Measurements from ENCODE around the gene FABP7. TPM values are rescaled to one million over a fixed set of nuclear protein-coding genes. Genes with fewer than 3 reads are reported as not detected.

FABP7 gene
- total RNA-seq, 4 donors from 2014 or later = 22.4 to 78.8 (median 43.2) TPM

- TF ChIP-seq POLR2A (IDR thresholded peaks at IDR 0.05) (no peak), CTCF (IDR thresholded peaks at IDR 0.05) (no peak)
- intact Hi-C loops (cut with DNase I; ENCODE audit: low total_unique reads) = no loop called here
- 40 to 52% methylated on average over 1 of the region's 1 CpG for whole genome bisulfite sequencing, 2 donors
- no peak overlapping the region for H3K4me3 ChIP-seq (ENCODE audit: low read depth, poor library complexity, severe bottlenecking)
- DNase-seq (ENCODE audit: low spot score in 2 of 2) = no peak
These were observed 30.7 kb downstream of the FABP7 start for GRCh38 chr6:122810189-122810588.

GRCh38 chr6:122817358-122817757 lies 37.8 kb downstream of the FABP7 start:
- no peak overlapping the region for H3K4me3 ChIP-seq (ENCODE audit: low read depth, poor library complexity, severe bottlenecking)
- no peak for TF ChIP-seq POLR2A (IDR thresholded peaks at IDR 0.05)
- intact Hi-C loops (cut with DNase I; ENCODE audit: low total_unique reads) = no loop called here
- WGBS, 2 donors = 71 to 85% methylated on average over 2 of the region's 2 CpGs
- DNase-seq (ENCODE audit: low spot score in 2 of 2) = no peak

- no peak overlapping the region for H3K4me3 ChIP-seq (ENCODE audit: low read depth, poor library complexity, severe bottlenecking)
- DNase-seq (ENCODE audit: low spot score in 2 of 2) = no peak
- intact Hi-C loops (cut with DNase I; ENCODE audit: low total_unique reads) = no loop called here
- no peak for TF ChIP-seq CTCF (IDR thresholded peaks at IDR 0.05)
- TF ChIP-seq POLR2A (IDR thresholded peaks at IDR 0.05) = no peak
- 45 to 52% methylated on average over 4 of the region's 4 CpGs for WGBS, 2 donors
These were observed 38.2 kb downstream of the FABP7 start for GRCh38 chr6:122817766-122818165.

- WGBS, 2 donors = 73 to 74% methylated on average over 2 of the region's 2 CpGs
- H3K4me3 ChIP-seq (ENCODE audit: low read depth, poor library complexity, severe bottlenecking) = no peak overlapping the region
- no peak for DNase-seq (ENCODE audit: low spot score in 2 of 2)
- intact Hi-C loops (cut with DNase I; ENCODE audit: low total_unique reads) = no loop called here
- no peak for TF ChIP-seq POLR2A (IDR thresholded peaks at IDR 0.05)
- no peak for TF ChIP-seq CTCF (IDR thresholded peaks at IDR 0.05)
These were observed 39.4 kb downstream of the FABP7 start for GRCh38 chr6:122818866-122819265.

GRCh38 chr6:122821095-122821494 lies 41.6 kb downstream of the FABP7 start:
- H3K4me3 ChIP-seq (ENCODE audit: low read depth, poor library complexity, severe bottlenecking) = no peak overlapping the region
- no peak for TF ChIP-seq POLR2A (IDR thresholded peaks at IDR 0.05)
- TF ChIP-seq CTCF (IDR thresholded peaks at IDR 0.05) = no peak
- no peak for DNase-seq (ENCODE audit: low spot score in 2 of 2)
- intact Hi-C loops (cut with DNase I; ENCODE audit: low total_unique reads) = no loop called here
- 52 to 59% methylated on average over 2 of the region's 2 CpGs for WGBS, 2 donors

- WGBS, 2 donors = 60 to 65% methylated on average over 5 of the region's 5 CpGs
- H3K4me3 ChIP-seq (ENCODE audit: low read depth, poor library complexity, severe bottlenecking) = no peak overlapping the region
- TF ChIP-seq POLR2A (IDR thresholded peaks at IDR 0.05) (no peak), CTCF (IDR thresholded peaks at IDR 0.05) (no peak)
- intact Hi-C loops (cut with DNase I; ENCODE audit: low total_unique reads) = no loop called here
- no peak for DNase-seq (ENCODE audit: low spot score in 2 of 2)
These were observed 45.6 kb downstream of the FABP7 start for GRCh38 chr6:122825163-122825562.
